PC-3 (cell line): ENCODE data around the gene SLAMF6. TPM values are rescaled to one million over a fixed set of nuclear protein-coding genes. Genes with fewer than 3 reads are reported as not detected.

Experiments used
- ATAC-seq: fragments of 200-7000 bp; cut with Tn5 transposase; 2 replicates; pipeline ENCODE4 v1.9.1; 2020; ENCODE audit warnings: mild to moderate bottlenecking, moderate library complexity
- BruUV-seq: library from RNA; stranded (reverse); fragments of 400-500 nt; replicated peaks from 2 replicates; lab custom pipeline; 2021; lab: Mats Ljungman, UMichigan
- CTCF ChIA-PET: fragments of 300-600 bp; sonication (Branson Sonifier 250); formaldehyde crosslinking; loops from one replicate; lab custom pipeline; 2022; ENCODE audit warnings: antibody characterized with exemption; lab: Charles Lee
- POLR2A ChIA-PET: fragments of 300-600 bp; sonication (Branson Sonifier 250); formaldehyde crosslinking; loops from one replicate; lab custom pipeline; 2022; ENCODE audit warnings: antibody characterized with exemption; ENCODE audit not compliant: unreplicated experiment; lab: Charles Lee
- DNase-seq: peaks from one replicate; pipeline ENCODE4 v3.0.0-alpha.2; 2015
- H2AFZ ChIP-seq: fragments of 300-600 bp; sonication (generic); 2 replicates; pipeline ENCODE4 v1.6.0; 2016; ENCODE audit warnings: antibody characterized with exemption, low read length
- H3F3A ChIP-seq: fragments of 300-600 bp; sonication (generic); one replicate; pipeline ENCODE4 v1.6.0; 2017; ENCODE audit warnings: antibody characterized with exemption, low read length, control low read depth, mild to moderate bottlenecking; ENCODE audit not compliant: unreplicated experiment
- H3K27ac ChIP-seq: fragments of 300-600 bp; sonication (generic); 2 replicates; pipeline ENCODE4 v1.5.1; 2016; ENCODE audit warnings: mild to moderate bottlenecking, low read length
- H3K27me3 ChIP-seq: fragments of 300-600 bp; sonication (generic); 2 replicates; pipeline ENCODE4 v1.6.1; 2016; ENCODE audit warnings: low read length, mixed read lengths
- H3K36me3 ChIP-seq: fragments of 300-600 bp; sonication (generic); 2 replicates; pipeline ENCODE4 v1.6.1; 2016; ENCODE audit warnings: low read depth, mixed run types, low read length, mixed read lengths
- H3K4me1 ChIP-seq: fragments of 300-600 bp; sonication (generic); 2 replicates; pipeline ENCODE4 v1.5.1; 2016; ENCODE audit warnings: low read length; ENCODE audit not compliant: insufficient read depth
- H3K4me2 ChIP-seq: fragments of 300-600 bp; sonication (generic); 2 replicates; pipeline ENCODE4 v1.6.0; 2016; ENCODE audit warnings: low read length
- H3K4me3 ChIP-seq: fragments of 300-600 bp; sonication (generic); 2 replicates; pipeline ENCODE4 v1.5.1; 2016; ENCODE audit warnings: mild to moderate bottlenecking, low read length, mixed read lengths
- H3K79me2 ChIP-seq: fragments of 300-600 bp; sonication (generic); 2 replicates; pipeline ENCODE4 v1.6.1; 2017; ENCODE audit warnings: low read length, mixed read lengths
- H3K9ac ChIP-seq: fragments of 300-600 bp; sonication (generic); 2 replicates; pipeline ENCODE4 v1.6.0; 2016; ENCODE audit warnings: mild to moderate bottlenecking, low read length
- H3K9me2 ChIP-seq: fragments of 300-600 bp; sonication (generic); replicated peaks from 2 replicates; pipeline ENCODE4 v1.6.1; 2016; ENCODE audit warnings: mixed run types, low read length, mixed read lengths
- H3K9me3 ChIP-seq: fragments of 300-600 bp; sonication (generic); 2 replicates; pipeline ENCODE4 v1.6.1; 2016; ENCODE audit warnings: low read length, mixed read lengths
- H4K20me1 ChIP-seq: fragments of 300-600 bp; sonication (generic); 2 replicates; pipeline ENCODE4 v1.6.1; 2016; ENCODE audit warnings: low read length, mixed read lengths
- EZH2 ChIP-seq: fragments of 300-600 bp; sonication (generic); IDR thresholded peaks from one replicate; pipeline ENCODE4 v1.6.1; 2017; ENCODE audit warnings: antibody characterized with exemption, mild to moderate bottlenecking, low read length; ENCODE audit not compliant: unreplicated experiment
- EZH2phosphoT487 ChIP-seq: fragments of 300-600 bp; sonication (generic); IDR thresholded peaks from 2 replicates; pipeline ENCODE4 v1.6.1; 2018; ENCODE audit warnings: mild to moderate bottlenecking, antibody characterized with exemption, low read length, borderline replicate concordance
- intact Hi-C: fragments of 100-400 bp; cut with micrococcal nuclease; formaldehyde crosslinking; loops from 2 replicates; pipeline ENCODE4 v1.9.0; 2023
- total RNA-seq: library from RNA; depleted of rRNA; stranded (reverse); fragments of >200 nt; gene quantifications from 2 replicates; pipeline ENCODE4 v1.2.3, GENCODE V29; 2014
- TF ChIP-seq, protein P1 (sequence below): fragments of 300-600 bp; sonication (generic); conservative IDR thresholded peaks from 2 replicates; pipeline ENCODE4 v1.5.1; 2017; ENCODE audit warnings: antibody characterized with exemption, low read depth, mild to moderate bottlenecking, low read length

Gene SLAMF6
- total RNA-seq, 1 experiment from 2014 or later: not detected

DNA sequence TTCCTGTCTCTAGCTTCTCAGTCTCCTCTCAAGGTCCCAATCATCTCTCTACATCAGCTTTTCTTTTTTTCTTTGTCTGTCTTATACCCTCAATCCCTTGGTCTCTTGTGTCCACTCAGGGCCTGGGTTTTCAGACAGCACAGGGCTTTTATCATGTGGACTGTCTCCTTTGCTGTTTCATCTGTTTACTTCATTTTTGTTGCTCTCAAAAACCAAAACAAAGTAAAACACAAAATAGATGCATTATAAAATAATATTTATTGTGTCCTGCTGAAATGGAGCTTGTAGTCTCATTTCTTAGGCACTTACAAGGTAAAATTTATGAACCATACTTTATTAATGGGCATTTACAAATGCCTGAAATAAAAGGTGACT lies 17.8 kb upstream of the SLAMF6 start:
- Histone ChIP-seq H3K9me3 (no peaks in the 10 kb centered on the region), H3F3A (no peaks in the 10 kb centered on the region), H3K9ac (no peak overlapping the region), H3K27ac (no peak overlapping the region), H3K9me2 (no peaks in the 10 kb centered on the region), H3K27me3 (peaks cover 40% of the 10 kb centered on the region), H2AFZ (no peak overlapping the region), H3K79me2 (no peaks in the 10 kb centered on the region), H3K4me3 (no peak overlapping the region), H3K36me3 (no peaks in the 10 kb centered on the region), H3K4me2 (no peak overlapping the region), H3K4me1 (no peaks in the 10 kb centered on the region), H4K20me1 (no peaks in the 10 kb centered on the region)
- intact Hi-C loops: no loop called here
- no TSS peak for BruUV-seq
- TF ChIP-seq EZH2 (no peak), EZH2phosphoT487 (no peak)
- TF ChIP-seq, protein P1, sequence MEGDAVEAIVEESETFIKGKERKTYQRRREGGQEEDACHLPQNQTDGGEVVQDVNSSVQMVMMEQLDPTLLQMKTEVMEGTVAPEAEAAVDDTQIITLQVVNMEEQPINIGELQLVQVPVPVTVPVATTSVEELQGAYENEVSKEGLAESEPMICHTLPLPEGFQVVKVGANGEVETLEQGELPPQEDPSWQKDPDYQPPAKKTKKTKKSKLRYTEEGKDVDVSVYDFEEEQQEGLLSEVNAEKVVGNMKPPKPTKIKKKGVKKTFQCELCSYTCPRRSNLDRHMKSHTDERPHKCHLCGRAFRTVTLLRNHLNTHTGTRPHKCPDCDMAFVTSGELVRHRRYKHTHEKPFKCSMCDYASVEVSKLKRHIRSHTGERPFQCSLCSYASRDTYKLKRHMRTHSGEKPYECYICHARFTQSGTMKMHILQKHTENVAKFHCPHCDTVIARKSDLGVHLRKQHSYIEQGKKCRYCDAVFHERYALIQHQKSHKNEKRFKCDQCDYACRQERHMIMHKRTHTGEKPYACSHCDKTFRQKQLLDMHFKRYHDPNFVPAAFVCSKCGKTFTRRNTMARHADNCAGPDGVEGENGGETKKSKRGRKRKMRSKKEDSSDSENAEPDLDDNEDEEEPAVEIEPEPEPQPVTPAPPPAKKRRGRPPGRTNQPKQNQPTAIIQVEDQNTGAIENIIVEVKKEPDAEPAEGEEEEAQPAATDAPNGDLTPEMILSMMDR: no peak
- ATAC-seq (no peak), DNase-seq (no peak)
- ChIA-PET CTCF (no interaction called here), POLR2A (interaction anchor here (0.6 kb wide), 1 partner anchor 172 kb away, joined by 3 read pairs; no protein-coding TSS in a partner anchor)

DNA sequence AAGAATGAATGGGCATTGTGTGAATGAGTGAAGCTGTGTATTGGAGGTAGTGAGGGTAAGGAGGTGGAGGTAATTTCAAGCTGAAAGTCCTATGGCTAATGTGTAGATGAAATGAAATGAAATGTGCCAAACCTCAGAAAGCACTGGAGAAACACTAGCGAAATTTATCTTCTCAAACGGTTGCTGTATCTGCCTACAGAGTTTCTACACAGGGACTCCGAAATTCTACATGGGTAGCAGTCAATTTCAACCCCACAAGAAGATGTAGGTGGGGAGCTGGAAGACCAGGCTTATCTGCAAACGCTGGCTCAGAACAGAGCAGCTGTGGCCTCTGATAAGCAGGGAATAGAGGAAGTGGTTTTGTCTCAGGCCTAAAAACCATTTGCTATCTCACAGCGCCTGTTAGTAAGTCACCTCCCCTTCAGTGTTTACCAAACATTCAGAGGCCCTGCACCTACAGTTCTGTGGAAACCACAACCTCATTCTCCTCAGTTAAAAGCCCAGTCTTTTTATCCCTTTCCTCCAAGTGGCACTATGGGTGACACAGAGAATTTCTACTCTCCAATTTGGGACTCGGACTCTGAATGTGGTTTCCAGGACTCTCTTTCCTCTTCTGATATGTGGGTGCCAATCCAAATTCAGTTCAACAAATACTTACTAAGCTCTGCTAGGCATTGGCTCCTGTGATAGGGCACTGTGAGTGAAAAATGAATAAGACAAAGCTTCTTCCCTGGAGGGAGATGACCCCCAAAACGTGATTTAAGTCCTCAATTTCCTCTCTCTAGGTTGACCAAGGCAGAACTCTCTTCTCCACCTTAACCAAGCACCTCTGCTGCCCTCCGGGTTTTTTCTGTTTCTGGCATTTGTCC lies 17.2 kb upstream of the SLAMF6 start:
- peaks cover 40% of the 10 kb centered on the region for H3K27me3 ChIP-seq
- no peaks in the 10 kb centered on the region for H3K4me1 ChIP-seq
- BruUV-seq: no TSS peak
- H3K36me3 ChIP-seq: no peaks in the 10 kb centered on the region
- no peaks in the 10 kb centered on the region for H3F3A ChIP-seq
- H3K9ac ChIP-seq: no peak overlapping the region
- H4K20me1 ChIP-seq: no peaks in the 10 kb centered on the region
- no peak overlapping the region for H3K27ac ChIP-seq
- no peaks in the 10 kb centered on the region for H3K9me2 ChIP-seq
- TF ChIP-seq EZH2: no peak
- TF ChIP-seq, protein P1: no peak
- no peak for TF ChIP-seq EZH2phosphoT487
- no peak overlapping the region for H3K4me2 ChIP-seq
- H3K79me2 ChIP-seq: no peaks in the 10 kb centered on the region
- ATAC-seq (no peak), DNase-seq (no peak)
- no peak overlapping the region for H2AFZ ChIP-seq
- no peak overlapping the region for H3K4me3 ChIP-seq
- intact Hi-C loops: no loop called here
- H3K9me3 ChIP-seq: no peaks in the 10 kb centered on the region
- POLR2A ChIA-PET: interaction anchor here (0.6 kb wide), 1 partner anchor 173 kb away, joined by 3 read pairs; no protein-coding TSS in a partner anchor
- CTCF ChIA-PET: no interaction called here

DNA sequence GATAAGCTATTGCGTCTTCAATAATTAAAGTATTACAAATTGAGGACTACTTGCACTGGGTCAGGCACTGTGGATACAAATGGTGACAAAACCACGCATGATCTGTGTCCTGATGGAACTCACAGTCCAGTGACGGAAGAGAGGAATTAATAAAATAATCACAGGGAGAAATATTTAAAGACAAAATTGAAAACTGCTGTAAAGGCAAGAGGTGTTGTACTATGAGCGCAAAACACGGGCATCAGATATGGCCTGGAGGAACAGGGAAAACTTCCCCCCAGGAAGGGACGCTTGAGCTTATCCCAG lies 16.6 kb upstream of the SLAMF6 start:
- no peak overlapping the region for H2AFZ ChIP-seq
- H3K9me3 ChIP-seq: peaks cover 2% of the 10 kb centered on the region; the same call in 1 of the 2 replicates
- ChIA-PET CTCF (no interaction called here), POLR2A (no interaction called here)
- no peaks in the 10 kb centered on the region for H3K79me2 ChIP-seq
- H4K20me1 ChIP-seq: no peaks in the 10 kb centered on the region
- H3K4me1 ChIP-seq: no peaks in the 10 kb centered on the region
- H3K9ac ChIP-seq: no peak overlapping the region
- H3K4me3 ChIP-seq: no peak overlapping the region
- peaks cover 40% of the 10 kb centered on the region for H3K27me3 ChIP-seq
- no peaks in the 10 kb centered on the region for H3K36me3 ChIP-seq
- no peaks in the 10 kb centered on the region for H3K9me2 ChIP-seq
- ATAC-seq (no peak), DNase-seq (no peak)
- no peak overlapping the region for H3K4me2 ChIP-seq
- no peaks in the 10 kb centered on the region for H3F3A ChIP-seq
- TF ChIP-seq EZH2: no peak
- intact Hi-C loops: no loop called here
- no TSS peak for BruUV-seq
- no peak overlapping the region for H3K27ac ChIP-seq
